PC-9 (cell line): ENCODE data around the gene GRID2.

Experiments
- EZH2 ChIP-seq: fragments of 200-600 bp; sonication (generic); IDR thresholded peaks from 2 replicates; pipeline ENCODE4 v1.8.0; 2017; ENCODE audit warnings: antibody characterized with exemption, low read depth
- TF ChIP-seq, protein P1 (sequence below): fragments of 200-600 bp; sonication (generic); conservative IDR thresholded peaks from 2 replicates; pipeline ENCODE4 v1.6.1; 2017; ENCODE audit warnings: mixed run types, antibody characterized with exemption, mild to moderate bottlenecking, moderate library complexity

DNA sequence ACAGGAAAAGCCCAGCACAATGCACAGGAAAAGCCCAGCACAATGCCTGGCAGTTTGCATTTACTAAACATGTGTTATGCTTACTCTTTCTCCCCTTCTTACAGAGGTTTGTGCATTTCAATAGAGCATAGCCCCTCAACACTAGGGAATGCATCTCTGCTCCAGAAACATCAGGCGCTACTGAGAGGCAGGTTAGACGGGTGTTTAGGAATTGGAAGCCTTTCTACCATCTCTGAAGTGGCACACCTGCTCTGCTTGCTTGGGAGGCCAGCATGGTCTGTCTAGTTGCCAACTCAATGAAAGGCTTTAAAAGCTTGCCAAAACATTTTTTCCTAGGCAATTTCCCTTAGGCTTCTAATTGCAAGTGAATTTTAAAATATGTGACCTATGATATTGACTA lies 55.7 kb downstream of the GRID2 start:
- TF ChIP-seq, protein P1, sequence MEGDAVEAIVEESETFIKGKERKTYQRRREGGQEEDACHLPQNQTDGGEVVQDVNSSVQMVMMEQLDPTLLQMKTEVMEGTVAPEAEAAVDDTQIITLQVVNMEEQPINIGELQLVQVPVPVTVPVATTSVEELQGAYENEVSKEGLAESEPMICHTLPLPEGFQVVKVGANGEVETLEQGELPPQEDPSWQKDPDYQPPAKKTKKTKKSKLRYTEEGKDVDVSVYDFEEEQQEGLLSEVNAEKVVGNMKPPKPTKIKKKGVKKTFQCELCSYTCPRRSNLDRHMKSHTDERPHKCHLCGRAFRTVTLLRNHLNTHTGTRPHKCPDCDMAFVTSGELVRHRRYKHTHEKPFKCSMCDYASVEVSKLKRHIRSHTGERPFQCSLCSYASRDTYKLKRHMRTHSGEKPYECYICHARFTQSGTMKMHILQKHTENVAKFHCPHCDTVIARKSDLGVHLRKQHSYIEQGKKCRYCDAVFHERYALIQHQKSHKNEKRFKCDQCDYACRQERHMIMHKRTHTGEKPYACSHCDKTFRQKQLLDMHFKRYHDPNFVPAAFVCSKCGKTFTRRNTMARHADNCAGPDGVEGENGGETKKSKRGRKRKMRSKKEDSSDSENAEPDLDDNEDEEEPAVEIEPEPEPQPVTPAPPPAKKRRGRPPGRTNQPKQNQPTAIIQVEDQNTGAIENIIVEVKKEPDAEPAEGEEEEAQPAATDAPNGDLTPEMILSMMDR, result no peak
- no peak for TF ChIP-seq EZH2
